HAP-1 (cell line): ENCODE measurements around the gene TEX264.
"Not testable (repeated sequence)": the region's sequence is repeated elsewhere in the genome, so short reads cannot be mapped to it uniquely, and the experiment has no call there.

ENCODE experiments used
- DNase-seq, 2 experiments: peaks; one replicate each; pipeline ENCODE4 v3.0.0-alpha.2; 2016 to 2020; ENCODE audit warnings: low spot score in 2 of 2
- H3K27me3 ChIP-seq: fragments of 250-450 bp; sonication (Bioruptor Pico); 2 replicates; pipeline ENCODE4 v1.5.1; 2020; ENCODE audit warnings: low read depth, mild to moderate bottlenecking, moderate library complexity
- H3K36me3 ChIP-seq: fragments of 250-450 bp; sonication (Bioruptor Pico); replicated peaks from 2 replicates; pipeline ENCODE4 v1.5.1; 2020; ENCODE audit warnings: mild to moderate bottlenecking
- H3K4me1 ChIP-seq: fragments of 250-450 bp; sonication (Bioruptor Pico); 2 replicates; pipeline ENCODE4 v1.5.1; 2020; ENCODE audit warnings: mild to moderate bottlenecking
- H3K4me3 ChIP-seq: fragments of 250-450 bp; sonication (Bioruptor Pico); 2 replicates; pipeline ENCODE4 v1.5.1; 2020; ENCODE audit warnings: mild to moderate bottlenecking, moderate library complexity
- H3K9me3 ChIP-seq: fragments of 250-450 bp; sonication (Bioruptor Pico); 2 replicates; pipeline ENCODE4 v1.5.1; 2020; ENCODE audit warnings: mild to moderate bottlenecking, moderate library complexity
- in situ Hi-C: fragments of 300-500 bp; cut with MboI; formaldehyde crosslinking; loops from 3 replicates; pipeline ENCODE4 v1.14.3; 2020; ENCODE audit warnings: low sequenced_read_pairs, inconsistent platforms, mixed read lengths

The TEX264 gene

GRCh38 chr3:51742978-51743377 lies 71.9 kb downstream of the TEX264 start:
- H3K9me3 ChIP-seq, H3K36me3 ChIP-seq, DNase-seq, H3K4me3 ChIP-seq, H3K4me1 ChIP-seq, H3K27me3 ChIP-seq, in situ Hi-C loops: not testable (repeated sequence)

- Histone ChIP-seq H3K36me3 (no peaks in the 10 kb centered on the region), H3K4me1 (no peaks in the 10 kb centered on the region), H3K4me3 (no peak overlapping the region), H3K9me3 (peaks cover 5% of the 10 kb centered on the region), H3K27me3 (no peaks in the 10 kb centered on the region)
- DNase-seq, result no peak
- in situ Hi-C loops, result no loop called here
Observed at GRCh38 chr3:51747840-51748239, 76.8 kb downstream of the TEX264 start.

- DNase-seq, result no peak
- Histone ChIP-seq H3K4me1 (no peaks in the 10 kb centered on the region), H3K4me3 (no peak overlapping the region), H3K36me3 (no peaks in the 10 kb centered on the region), H3K9me3 (peaks cover 5% of the 10 kb centered on the region), H3K27me3 (no peaks in the 10 kb centered on the region)
- in situ Hi-C loops, result no loop called here
Observed at GRCh38 chr3:51748327-51748726, 77.3 kb downstream of the TEX264 start.

- no peaks in the 10 kb centered on the region for H3K4me1 ChIP-seq
- in situ Hi-C loops, result no loop called here
- no peaks in the 10 kb centered on the region for H3K36me3 ChIP-seq
Observed at GRCh38 chr3:51750878-51751277, 79.8 kb downstream of the TEX264 start.

GRCh38 chr3:51751287-51751686 lies 80.2 kb downstream of the TEX264 start:
- Histone ChIP-seq H3K36me3 (no peaks in the 10 kb centered on the region), H3K9me3 (peaks cover 8% of the 10 kb centered on the region), H3K4me1 (no peaks in the 10 kb centered on the region), H3K4me3 (no peak overlapping the region), H3K27me3 (no peaks in the 10 kb centered on the region; the same call in 1 of the 2 replicates)
- in situ Hi-C loops, result no loop called here
- no peak for DNase-seq

More at GRCh38 chr3:51750878-51751277, 79.8 kb downstream of the TEX264 start:
- H3K9me3 ChIP-seq, result peaks cover 8% of the 10 kb centered on the region
- H3K27me3 ChIP-seq, result no peaks in the 10 kb centered on the region; the same call in 1 of the 2 replicates
- H3K4me3 ChIP-seq, result no peak overlapping the region
- DNase-seq, result no peak
